Measurements from ENCODE around the gene OR10G6.
"Not testable (repeated sequence)": the region's sequence is repeated elsewhere in the genome, so short reads cannot be mapped to it uniquely, and the experiment has no call there.

The OR10G6 gene

DNA sequence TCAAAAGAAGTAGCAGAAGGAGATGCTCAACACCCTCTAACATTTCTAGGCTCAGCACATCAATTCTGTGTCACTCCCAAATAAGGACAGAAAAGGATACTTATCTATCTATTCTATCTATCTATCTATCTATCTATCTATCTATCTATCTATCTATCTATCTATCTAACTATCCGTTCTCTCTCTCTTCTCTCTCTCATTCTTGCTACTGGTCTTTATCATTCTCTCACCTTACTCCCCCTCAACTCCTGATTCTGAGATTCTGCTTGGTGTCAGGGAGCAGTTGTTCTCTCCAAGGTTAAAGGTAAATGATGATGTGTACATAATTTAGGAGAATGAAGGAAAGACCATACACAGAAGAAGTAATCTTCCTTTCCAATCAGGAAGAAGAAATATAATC, at the start of gene OR10G6:
Gene OR10G6 (minus strand): TSS at position 43 of the 400 bp plus-strand sequence. CDS start 0 bp downstream, at position 43.
- DNase-seq, result no peak

DNA sequence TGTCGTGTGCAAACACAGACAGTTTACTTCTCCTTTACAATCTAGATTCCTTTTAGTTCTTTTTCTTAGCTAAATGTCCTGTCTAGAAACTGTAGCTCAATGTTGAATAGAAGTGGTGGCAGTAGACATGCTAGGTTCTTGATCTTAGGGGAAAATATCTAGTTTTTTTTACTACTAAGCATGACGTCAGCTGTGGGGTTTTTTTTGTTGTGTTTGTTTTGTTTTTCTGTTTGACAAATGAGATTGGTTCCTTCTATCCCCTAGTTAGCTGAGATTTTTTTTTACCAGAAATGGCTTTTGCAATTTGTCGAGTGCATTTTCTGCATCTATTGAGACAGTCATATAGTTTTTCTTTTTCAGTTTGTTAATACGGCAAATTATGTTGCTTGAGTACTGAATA, 48.5 kb upstream of the OR10G6 start:
- DNase-seq, result no peak

DNA sequence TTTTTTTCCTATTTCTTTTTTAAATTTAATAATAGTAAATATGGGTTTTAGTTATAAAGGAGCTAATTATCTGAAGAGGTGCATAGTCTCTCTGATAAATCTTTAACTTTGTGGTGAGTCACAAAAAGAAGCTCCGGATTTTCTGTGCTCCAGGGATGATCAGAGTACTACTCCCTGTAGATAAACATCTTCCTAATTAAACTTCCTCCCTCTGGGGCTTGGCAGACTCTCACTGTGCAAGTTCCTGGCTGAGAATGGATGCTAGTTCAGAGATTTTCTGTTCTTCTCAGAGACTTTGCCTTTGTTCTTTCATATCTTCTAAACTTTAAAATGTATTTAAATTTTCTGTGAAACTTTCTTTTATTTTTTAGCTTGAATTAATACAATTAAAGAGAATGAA, 46.3 kb upstream of the OR10G6 start, which contains the start of gene OR10G7:
Gene OR10G7 (minus strand): TSS at position 72 of the 400 bp plus-strand sequence. CDS start 2,324 bp downstream, outside the sequence.
- no peak for DNase-seq

DNA sequence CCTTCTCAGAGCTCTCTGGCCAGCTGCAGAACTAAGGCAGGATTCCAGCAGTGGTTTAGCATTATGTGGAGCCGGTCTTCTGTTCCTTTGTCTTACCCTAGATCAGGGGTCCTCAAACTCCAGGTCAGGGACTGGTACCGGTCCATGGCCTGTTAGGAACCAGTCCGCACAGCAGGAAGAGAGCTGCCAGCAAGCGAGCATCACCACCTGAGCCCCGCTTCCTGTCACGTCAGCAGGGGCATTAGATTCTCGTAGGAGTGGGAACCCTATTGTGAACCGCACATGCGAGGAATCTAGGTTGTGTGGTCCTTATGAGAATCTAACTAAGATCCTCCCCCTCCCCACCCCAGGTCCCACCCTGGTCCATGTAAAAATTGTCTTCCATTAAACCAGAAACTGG, 44.6 kb upstream of the OR10G6 start:
- no peak for DNase-seq

DNA sequence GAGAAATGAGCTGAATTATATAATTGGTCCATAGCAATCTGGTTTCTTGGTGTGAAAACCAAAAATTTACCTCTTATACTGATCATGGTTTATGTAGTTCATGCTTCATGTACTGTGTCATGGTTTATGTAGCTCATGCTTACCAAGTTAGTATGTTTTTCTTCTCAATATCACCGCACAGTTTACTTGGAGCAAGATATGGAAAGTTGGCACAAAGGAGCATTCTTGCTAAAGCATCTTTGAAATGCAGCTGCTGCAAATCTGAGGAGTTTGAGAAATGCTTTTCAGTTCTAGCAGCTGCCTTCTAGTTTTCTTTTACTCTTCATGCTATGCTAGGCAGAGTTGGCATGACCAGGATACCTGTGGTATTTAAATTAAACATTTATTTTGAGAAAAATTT, 41.7 kb upstream of the OR10G6 start:
- DNase-seq, result no peak

DNA sequence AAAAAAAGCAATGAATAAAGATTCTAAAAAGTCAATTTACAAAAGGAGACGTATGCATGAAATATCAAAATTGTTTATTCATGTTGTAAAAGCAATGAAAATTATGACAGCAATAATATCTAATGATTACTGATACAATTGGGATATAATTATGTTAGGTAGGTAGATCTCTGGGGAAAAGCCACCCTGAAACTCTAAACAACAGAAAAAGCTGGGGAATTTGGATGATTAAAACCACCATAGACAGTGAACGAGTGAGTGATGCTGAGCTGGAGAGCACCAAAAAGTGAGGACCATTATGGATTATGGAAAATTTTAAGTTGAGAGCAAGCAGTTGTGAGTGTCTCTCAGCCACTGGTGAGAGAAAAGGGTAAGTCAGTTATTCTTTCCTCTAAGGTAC, 31.5 kb upstream of the OR10G6 start, which contains the start of gene OR10G8:
Gene OR10G8 (plus strand): TSS at position 301 of the 400 bp plus-strand sequence. CDS start 2,825 bp downstream, outside the sequence.
- no peak for DNase-seq

GRCh38 chr11:124015837-124016236, 20.9 kb upstream of the OR10G6 start:
- not testable (repeated sequence) for DNase-seq

DNA sequence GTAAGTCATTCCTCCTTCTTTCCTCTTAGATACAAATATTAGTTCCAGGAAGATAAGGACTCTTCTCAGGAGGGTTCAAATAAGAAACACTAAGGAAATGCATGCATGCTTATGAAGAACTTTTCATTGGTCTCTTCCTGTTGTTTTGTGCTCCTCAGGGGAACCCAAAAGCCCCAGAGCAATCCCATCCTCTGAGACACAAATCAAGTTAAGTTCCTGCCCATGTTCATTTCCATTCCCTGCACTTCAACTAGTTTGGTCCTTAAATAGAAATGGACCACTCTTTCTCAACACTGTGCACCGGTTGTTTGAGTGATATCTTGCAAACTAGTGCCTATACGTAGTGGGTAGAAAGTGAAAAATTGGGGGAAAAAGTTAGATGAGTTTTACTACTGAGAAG, 17.7 kb upstream of the OR10G6 start, which contains the start of gene OR10G4:
Gene OR10G4 (plus strand): TSS at position 301 of the 400 bp plus-strand sequence. CDS start 2,578 bp downstream, outside the sequence.
- DNase-seq, result no peak

DNA sequence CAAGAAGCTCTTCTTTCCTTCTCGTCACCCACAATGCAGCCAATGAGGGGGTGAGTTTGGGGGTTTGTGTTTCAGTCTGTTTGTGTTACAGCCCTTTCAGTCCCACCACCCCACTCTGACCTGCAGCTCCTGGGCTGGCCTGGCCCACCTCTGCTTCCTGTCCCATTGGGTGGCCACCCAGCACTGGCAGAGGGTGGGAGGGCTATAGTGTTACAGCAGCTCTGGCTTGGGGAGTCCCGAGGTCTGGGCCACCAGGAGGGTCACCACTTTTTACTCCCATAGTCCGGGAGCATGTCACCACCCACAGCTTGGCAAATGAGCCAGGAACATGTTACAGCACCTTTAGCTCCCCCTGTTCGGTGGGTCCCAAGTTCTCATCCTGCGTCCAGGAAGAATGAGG, 15.7 kb downstream of the OR10G6 start:
- no peak for DNase-seq

DNA sequence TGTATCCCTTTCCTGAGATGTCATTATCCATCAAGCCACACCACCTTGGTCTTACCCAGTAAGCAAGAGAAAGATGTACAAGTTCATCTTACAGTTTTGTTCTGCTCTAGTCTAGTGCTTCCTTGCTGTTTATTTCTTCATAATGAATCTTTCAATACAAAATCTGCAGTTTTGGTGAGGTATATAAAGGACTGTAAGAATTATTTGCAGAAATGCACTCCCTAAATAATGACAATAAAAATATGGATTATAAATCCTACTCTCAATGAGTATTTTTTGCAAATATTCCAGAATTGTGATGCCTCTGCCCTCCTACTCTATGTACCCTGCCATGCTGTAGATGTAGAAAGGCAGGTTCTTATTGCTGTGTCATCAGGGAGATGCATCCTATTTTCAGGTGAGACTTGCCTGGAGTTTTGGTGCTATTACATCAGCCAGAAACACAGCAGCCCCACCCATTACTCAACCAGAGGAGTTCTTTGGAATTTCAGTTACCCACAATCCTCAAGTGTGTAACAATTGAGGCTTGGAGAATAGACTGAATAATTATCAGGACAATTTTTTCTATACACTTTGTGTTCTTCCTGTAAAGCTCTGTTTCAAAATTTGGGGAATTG, 17.1 kb downstream of the OR10G6 start, which contains the start of gene OR10S1:
Gene OR10S1 (minus strand): TSS at position 51 of the 617 bp plus-strand sequence. CDS start 117 bp downstream, outside the sequence.
- DNase-seq, result no peak

GRCh38 chr11:123976770-123977560, 18.0 kb downstream of the OR10G6 start:
- DNase-seq, result no peak

- no peak for DNase-seq
Measured at GRCh38 chr11:123973816-123974215, 21.1 kb downstream of the OR10G6 start.

DNA sequence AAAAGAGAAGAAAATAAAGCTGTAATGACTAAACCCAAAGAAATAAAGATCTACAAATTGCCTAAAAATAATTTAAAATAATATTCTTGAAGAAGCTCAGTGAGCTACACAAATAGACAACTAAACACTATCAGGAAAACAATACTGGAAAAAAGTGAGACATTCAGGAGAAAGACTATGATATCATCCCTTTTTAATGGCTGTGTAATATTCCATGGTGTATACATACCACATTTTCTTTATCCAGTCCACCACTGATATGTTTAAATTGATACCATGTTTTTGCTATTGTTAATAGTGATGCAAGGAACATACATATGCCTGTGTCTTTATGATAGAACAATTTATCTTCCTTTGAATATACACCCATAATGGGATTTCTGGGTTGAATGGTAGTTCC, 38.2 kb downstream of the OR10G6 start:
- DNase-seq, result no peak

- DNase-seq, result no peak
Measured at GRCh38 chr11:123945132-123945531, 49.8 kb downstream of the OR10G6 start.

Measured in NCI-H510A (cell line).